Measurements from ENCODE around the gene FUT7.
"Not testable (repeated sequence)": the region's sequence is repeated elsewhere in the genome, so short reads cannot be mapped to it uniquely, and the experiment has no call there.

The FUT7 gene

GRCh38 chr9:137035507-137035834 is 3.6 kb upstream of the FUT7 start:
- H3K27ac ChIP-seq, result no peak overlapping the region

DNA sequence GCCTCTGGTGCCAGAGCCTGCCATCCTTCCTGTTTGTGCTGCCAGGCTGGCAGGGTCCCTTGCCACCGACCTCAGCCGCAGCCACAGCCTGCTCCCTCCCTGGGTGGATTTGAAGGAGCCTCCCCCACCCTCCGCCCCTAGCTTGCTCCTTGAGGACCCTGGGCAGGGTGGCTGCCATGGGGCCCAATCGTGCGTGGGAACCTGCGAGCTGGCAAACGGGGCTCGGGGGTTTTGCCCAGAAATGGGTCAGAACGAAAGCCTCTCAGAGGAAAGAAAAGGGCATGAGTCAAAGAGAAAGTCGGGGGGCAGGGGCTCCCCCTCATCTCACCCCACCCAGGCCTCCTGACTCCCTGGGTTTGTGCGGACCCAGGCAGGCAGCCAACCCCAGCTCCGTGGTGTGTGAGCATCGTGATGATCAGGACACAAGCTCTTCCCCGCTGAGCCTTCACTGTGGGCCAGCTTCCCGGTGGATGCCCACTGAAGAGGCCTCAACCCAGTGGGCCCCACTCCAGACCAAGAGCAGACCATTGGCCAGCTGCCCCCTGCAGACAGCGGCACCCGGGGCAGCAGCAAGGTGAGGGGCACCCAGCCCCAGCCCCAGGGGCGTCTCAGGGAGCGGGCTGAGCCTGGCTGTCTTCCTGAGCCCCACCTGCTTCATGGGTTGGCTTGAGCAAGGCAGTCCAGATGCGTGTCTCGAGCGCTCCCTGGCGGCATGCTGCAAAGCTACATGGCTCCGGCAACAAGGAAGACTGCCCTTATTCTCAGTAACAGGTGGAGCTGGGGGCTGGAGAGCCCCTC is 3.0 kb upstream of the FUT7 start:
- DNase-seq (ENCODE audit: low read depth, low spot score), result peak; percentile 40
- no peak overlapping the region for H3K27ac ChIP-seq

More at GRCh38 chr9:137035507-137035834, 3.6 kb upstream of the FUT7 start:
- DNase-seq (ENCODE audit: low read depth, low spot score), result no peak

DNA sequence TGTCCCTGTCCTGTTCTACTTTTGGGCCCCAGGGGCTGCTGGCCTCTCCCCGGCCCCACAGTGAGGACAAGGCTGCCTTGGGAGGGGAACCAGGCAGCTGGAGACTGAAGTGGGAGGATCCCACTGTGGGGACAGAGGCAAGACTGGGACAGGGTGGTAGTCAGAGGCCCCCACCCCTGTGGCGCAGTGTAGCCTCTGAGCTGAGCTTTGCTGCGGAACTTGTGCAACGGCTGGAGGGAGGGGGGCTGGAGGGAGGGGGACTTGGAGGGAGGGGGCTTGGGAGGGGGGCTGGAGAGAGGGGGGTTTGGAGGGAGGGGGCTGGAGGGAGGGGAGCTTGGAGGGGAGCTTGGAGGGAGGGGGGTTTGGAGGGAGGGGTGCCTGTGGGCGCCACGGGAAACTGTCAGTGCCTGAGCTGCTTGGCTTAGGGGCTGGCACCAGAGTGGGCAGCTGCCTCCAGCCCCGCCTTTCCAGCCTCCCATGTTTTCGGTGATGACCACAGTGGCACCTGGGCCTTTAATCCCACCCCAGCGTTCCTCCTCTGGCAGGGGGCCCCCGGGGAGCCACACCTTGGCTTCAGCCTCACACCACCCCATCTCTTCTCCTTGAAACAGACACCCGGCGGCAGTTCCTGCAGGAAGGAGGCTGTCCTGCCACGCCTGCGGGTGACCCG is 2.3 kb upstream of the FUT7 start:
- DNase-seq (ENCODE audit: low read depth, low spot score), result no peak
- H3K27ac ChIP-seq, result no peak overlapping the region

GRCh38 chr9:137033481-137033880 is 1.6 kb upstream of the FUT7 start:
- not testable (repeated sequence) for DNase-seq (ENCODE audit: low read depth, low spot score)

DNA sequence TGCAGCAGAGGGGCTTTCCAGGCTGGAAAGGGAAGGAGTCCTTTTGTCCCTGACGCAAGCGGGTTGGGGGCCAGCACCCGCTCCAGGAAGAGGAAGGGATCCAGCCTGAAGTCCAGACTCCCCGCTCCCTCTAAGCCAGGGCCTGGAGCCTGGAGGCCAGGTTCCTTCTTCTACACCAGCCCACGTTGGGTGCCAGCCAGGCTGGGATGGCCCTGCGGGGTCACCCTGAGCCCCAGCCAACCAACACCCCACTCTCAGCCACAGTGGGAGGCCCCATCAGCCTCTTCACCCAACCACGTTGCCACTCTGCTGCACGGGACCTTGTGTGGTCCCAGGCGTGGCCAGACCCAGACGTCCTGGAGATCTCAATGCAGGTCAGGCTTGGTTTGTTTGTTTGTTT is 970 bp upstream of the FUT7 start:
- no peak overlapping the region for H3K27ac ChIP-seq
- DNase-seq (ENCODE audit: low read depth, low spot score), result no peak

More at GRCh38 chr9:137033481-137033880, 1.6 kb upstream of the FUT7 start:
- not testable (repeated sequence) for H3K27ac ChIP-seq

GRCh38 chr9:137030538-137031527 is 1.1 kb downstream of the FUT7 start:
- no peak for DNase-seq (ENCODE audit: low read depth, low spot score)

GRCh38 chr9:137030006-137030405 is 1.9 kb downstream of the FUT7 start:
- H3K27ac ChIP-seq, result no peak overlapping the region
- DNase-seq (ENCODE audit: low read depth, low spot score), result no peak

More at GRCh38 chr9:137030538-137031527, 1.1 kb downstream of the FUT7 start:
- H3K27ac ChIP-seq, result no peak overlapping the region

- DNase-seq (ENCODE audit: low read depth, low spot score), result no peak
- H3K27ac ChIP-seq, result no peak overlapping the region
These were observed 2.6 kb downstream of the FUT7 start for GRCh38 chr9:137029058-137029936.

DNA sequence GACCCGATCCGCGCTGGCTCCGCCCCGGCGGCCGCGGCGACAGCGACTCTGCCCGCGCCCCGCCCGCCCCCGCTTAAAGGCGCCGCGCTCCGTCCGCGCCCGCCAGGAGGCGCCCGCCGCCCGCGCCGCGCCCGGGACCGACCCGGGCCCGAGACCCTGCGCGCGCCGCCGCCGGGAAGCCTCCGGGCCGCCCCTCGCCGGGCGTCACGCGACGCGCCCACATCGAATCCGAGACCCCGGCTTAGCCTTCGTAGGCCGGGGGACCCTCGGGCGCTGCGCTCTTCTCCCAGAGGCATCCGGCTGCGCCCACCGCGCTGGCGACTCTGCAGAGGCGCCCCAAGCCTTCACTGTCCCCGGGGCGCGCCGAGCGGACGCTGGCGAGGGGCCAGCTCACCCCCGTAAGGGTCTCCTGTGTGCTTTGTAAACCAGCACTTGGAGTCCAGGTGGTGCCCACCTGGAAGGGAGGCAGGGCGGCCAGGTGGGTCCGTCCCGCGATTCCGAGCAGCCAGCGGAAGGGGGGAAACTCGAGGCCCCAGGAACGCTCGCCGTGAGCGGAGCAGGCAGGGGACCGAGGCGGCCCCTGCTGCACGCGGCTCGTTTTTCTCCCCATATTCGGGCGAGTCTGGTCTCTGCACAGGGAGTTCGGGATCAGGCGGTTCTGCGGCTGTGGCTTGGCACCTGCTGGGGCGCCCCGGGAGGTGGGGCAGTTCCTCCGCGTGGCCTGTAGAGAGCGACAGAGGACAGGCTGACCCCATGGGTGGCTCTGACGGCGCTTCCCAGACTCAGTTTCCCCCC is 3.4 kb downstream of the FUT7 start:
- no peak for DNase-seq (ENCODE audit: low read depth, low spot score)
- H3K27ac ChIP-seq, result no peak overlapping the region

GRCh38 chr9:137027369-137028262 is 4.3 kb downstream of the FUT7 start, which contains the start of gene ABCA2:
Gene ABCA2, minus strand, starts transcription at chr9:137028237. Its CDS starts 97 bp downstream, at chr9:137028140.
- DNase-seq (ENCODE audit: low read depth, low spot score), result no peak
- no peak within 1 kb of the TSS for H3K27ac ChIP-seq

DNA sequence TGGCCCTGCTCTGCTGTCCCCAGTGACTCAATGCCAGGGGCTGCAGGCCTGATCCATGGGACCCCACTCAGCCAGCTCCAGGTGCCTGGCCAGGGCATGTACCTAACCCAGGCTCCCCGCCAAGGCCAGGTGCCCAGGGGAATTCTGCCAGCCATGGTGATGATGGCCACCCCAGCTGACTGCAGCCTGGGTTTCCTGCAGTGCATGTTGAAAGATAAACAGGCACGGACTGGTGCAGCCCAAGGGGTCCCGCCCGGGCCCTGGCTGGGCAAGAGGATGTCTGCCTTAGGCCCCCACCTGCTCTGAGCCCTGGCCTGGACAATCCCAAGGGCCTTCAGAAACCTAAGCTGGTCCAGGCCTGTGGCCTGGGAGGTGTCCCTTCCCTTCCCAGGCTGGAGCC is 5.1 kb downstream of the FUT7 start:
- DNase-seq (ENCODE audit: low read depth, low spot score), result no peak
- H3K27ac ChIP-seq, result no peak overlapping the region

- H3K27ac ChIP-seq, result no peak overlapping the region
- no peak for DNase-seq (ENCODE audit: low read depth, low spot score)
These were observed 5.5 kb downstream of the FUT7 start for GRCh38 chr9:137026384-137026783.

DNA sequence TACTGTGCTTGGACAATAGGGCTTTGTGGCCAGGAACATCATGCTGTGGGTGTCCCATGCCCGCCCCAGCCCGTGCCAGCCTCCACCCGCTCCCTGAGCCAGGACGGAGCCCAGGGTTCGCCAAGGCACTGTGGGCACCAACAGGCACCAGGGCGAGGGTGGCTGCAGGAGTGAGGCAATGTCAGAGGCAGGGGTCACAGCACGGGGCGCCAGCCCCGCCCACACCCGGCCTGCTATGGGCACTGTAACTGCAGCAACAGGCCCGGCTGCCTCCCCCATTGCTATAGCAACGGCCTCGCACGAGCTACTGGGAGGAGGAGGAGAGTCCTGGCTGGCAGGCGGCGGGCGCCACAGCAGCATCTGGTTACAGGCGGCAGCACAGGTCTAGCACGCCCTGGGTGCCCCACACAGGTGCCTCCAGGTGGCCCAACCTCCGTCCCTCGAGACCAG is 6.3 kb downstream of the FUT7 start:
- no peak overlapping the region for H3K27ac ChIP-seq

DNA sequence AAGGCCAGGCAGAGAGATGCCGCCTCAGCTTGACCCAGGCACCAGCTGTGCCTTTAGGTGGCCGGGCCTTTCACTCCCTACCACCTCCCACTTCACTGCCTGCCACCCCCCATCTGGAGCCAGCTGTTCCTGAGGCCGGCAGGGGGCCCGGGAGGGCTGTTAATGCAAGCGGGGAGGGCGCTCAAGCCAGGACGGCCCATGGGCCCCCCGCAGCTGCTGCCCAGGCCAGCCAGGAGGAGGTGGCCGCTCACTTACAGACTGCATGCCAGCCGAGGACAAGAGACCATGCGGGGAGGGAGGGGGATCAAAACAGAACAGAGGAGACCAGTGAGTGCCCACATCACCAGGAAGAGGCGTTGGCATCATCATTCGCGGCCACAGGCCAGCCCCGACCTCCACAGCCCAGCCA is 8.3 kb downstream of the FUT7 start:
- no peak overlapping the region for H3K27ac ChIP-seq
- no peak for DNase-seq (ENCODE audit: low read depth, low spot score)

More for the DNA sequence above, 6.3 kb downstream of the FUT7 start:
- DNase-seq (ENCODE audit: low read depth, low spot score), result no peak

GRCh38 chr9:137023157-137023556 is 8.7 kb downstream of the FUT7 start:
- DNase-seq (ENCODE audit: low read depth, low spot score), result no peak

GRCh38 chr9:137022662-137023008 is 9.3 kb downstream of the FUT7 start:
- H3K27ac ChIP-seq, result no peak overlapping the region
- no peak for DNase-seq (ENCODE audit: low read depth, low spot score)

More at GRCh38 chr9:137023157-137023556, 8.7 kb downstream of the FUT7 start:
- H3K27ac ChIP-seq, result no peak overlapping the region

DNA sequence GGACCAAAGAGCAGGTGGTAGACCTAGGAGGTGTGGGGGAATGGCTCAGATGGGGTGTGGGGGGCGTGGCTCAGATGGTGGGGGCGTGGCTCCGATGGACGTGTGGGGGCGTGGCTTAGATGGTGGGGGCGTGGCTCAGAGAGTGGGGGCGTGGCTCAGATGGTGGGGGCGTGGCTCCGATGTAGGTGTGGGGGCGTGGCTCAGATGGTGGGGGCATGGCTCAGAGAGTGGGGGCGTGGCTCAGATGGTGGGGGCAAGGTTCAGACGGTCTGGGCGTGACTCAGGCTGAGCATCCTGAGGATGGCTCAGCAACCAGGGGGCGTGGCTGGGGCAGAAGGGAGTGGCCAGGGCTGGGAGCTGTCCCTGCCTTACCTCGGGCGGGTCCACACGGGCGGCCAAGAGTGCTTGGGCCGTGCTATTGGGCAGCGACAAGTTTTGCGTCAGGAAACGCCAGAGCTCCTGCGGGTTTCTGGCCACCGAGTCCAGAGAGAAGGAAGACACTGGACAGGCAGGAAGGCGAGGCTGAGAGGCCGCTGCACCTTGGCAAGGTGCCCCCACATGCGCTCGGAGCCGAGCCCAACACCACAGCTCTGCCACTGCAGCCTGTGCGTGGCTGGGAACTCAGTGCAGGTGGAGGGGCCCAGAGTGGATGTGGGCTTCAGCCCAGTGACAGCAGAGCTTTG is 9.8 kb downstream of the FUT7 start:
- peak; percentile 46 for DNase-seq (ENCODE audit: low read depth, low spot score)
- no peak overlapping the region for H3K27ac ChIP-seq

Measured in epithelial cell of prostate (primary cell).